Naive thymus-derived CD4-positive, alpha-beta T cell (primary cell): ENCODE measurements around the gene GALNT15. TPM values are rescaled to one million over a fixed set of nuclear protein-coding genes. Genes with fewer than 3 reads are reported as not detected.

Source experiments
- ATAC-seq: fragments of 150-1000 bp; cut with Tn5 transposase; 2 replicates; pipeline ENCODE4 v1.10.0; 2021; ENCODE audit warnings: mild to moderate bottlenecking, moderate library complexity
- CTCF ChIA-PET: fragments of 350-600 bp; sonication (Branson Sonifier 250); formaldehyde crosslinking; loops from one replicate; lab custom pipeline; 2021; ENCODE audit warnings: antibody characterized with exemption; lab: Charles Lee
- POLR2A ChIA-PET: fragments of 350-600 bp; sonication (Branson Sonifier 250); formaldehyde crosslinking; loops from one replicate; lab custom pipeline; 2021; ENCODE audit warnings: antibody characterized with exemption, inconsistent platforms; lab: Charles Lee
- DNase-seq, 9 donors: peaks; one replicate each; pipeline versions ENCODE4 v3.0.0 to v3.0.0-alpha.2; 2020 to 2022; ENCODE audit warnings: mixed read lengths in 1 of 9
- H3K27ac ChIP-seq: one replicate; pipeline ENCODE4 v1.7.0; 2013; ENCODE audit warnings: mild to moderate bottlenecking, low read depth, low read length, moderate library complexity
- H3K27me3 ChIP-seq, 2 donors: one replicate each; pipeline ENCODE4 v1.7.0; 2013; ENCODE audit warnings: low read length in 2 of 2, mild to moderate bottlenecking in 2 of 2, moderate library complexity in 2 of 2; ENCODE audit not compliant: control insufficient read depth in 2 of 2, insufficient read depth in 2 of 2
- H3K36me3 ChIP-seq, 3 experiments: 1 replicate in 2 of 3; 2 replicates in 1 of 3; pipeline ENCODE4 v1.7.0; 2013; ENCODE audit warnings: low read length in 3 of 3, mild to moderate bottlenecking in 3 of 3, moderate library complexity in 1 of 3; ENCODE audit not compliant: insufficient read depth in 3 of 3, control insufficient read depth in 2 of 3
- H3K4me1 ChIP-seq, 2 donors: one replicate each; pipeline ENCODE4 v1.7.0; 2013; ENCODE audit warnings: low read length in 2 of 2, mild to moderate bottlenecking in 2 of 2, moderate library complexity in 1 of 2; ENCODE audit not compliant: control insufficient read depth in 2 of 2, insufficient read depth in 2 of 2
- H3K4me3 ChIP-seq: 2 replicates; pipeline ENCODE4 v1.7.0; 2013; ENCODE audit warnings: mild to moderate bottlenecking, low read length
- H3K9me3 ChIP-seq, 3 experiments: 1 replicate in 2 of 3; 2 replicates in 1 of 3; pipeline ENCODE4 v1.7.0; 2013; ENCODE audit warnings: low read length in 3 of 3; ENCODE audit not compliant: control insufficient read depth in 2 of 3
- H3K27ac Mint-ChIP-seq, 9 donors: one replicate each; pipeline ENCODE4 v1.8.0; 2020 to 2022; ENCODE audit warnings: mixed read lengths in 9 of 9, mild to moderate bottlenecking in 8 of 9, moderate library complexity in 5 of 9, inconsistent platforms in 2 of 9
- H3K27me3 Mint-ChIP-seq, 5 donors: one replicate each; pipeline ENCODE4 v1.8.0; 2021 to 2022; ENCODE audit warnings: mixed read lengths in 5 of 5, mild to moderate bottlenecking in 1 of 5
- H3K36me3 Mint-ChIP-seq, 5 donors: one replicate each; pipeline ENCODE4 v1.8.0; 2020 to 2022; ENCODE audit warnings: mixed read lengths in 5 of 5, mild to moderate bottlenecking in 3 of 5, inconsistent platforms in 1 of 5
- H3K4me1 Mint-ChIP-seq, 7 donors: one replicate each; pipeline ENCODE4 v1.8.0; 2020 to 2022; ENCODE audit warnings: mixed read lengths in 7 of 7, mild to moderate bottlenecking in 3 of 7, inconsistent platforms in 1 of 7
- H3K4me3 Mint-ChIP-seq, 10 donors: one replicate each; pipeline ENCODE4 v1.8.0; 2020 to 2022; ENCODE audit warnings: mild to moderate bottlenecking in 10 of 10, mixed read lengths in 10 of 10, moderate library complexity in 6 of 10, inconsistent platforms in 2 of 10
- H3K9me3 Mint-ChIP-seq, 11 donors: one replicate each; pipeline ENCODE4 v1.8.0; 2020 to 2022; ENCODE audit warnings: mixed read lengths in 11 of 11, mild to moderate bottlenecking in 4 of 11, inconsistent platforms in 1 of 11, moderate library complexity in 1 of 11
- intact Hi-C, 2 donors: fragments of 100-400 bp; cut with micrococcal nuclease; formaldehyde crosslinking; loops; one replicate each; pipeline ENCODE4 v1.15.1; 2023
- polyA plus RNA-seq, 2 donors: library from polyadenylated mRNA; unstranded; fragments of 300-500 nt; fragmentation: Illumina TruSeq; gene quantifications; one replicate each; pipeline ENCODE4 v1.2.3, GENCODE V29; 2021
- total RNA-seq, 6 experiments: library from RNA in 5 of 6; stranded (reverse) in 5 of 6; gene quantifications; 1 replicate in 5 of 6; 2 replicates in 1 of 6; pipeline ENCODE4 v1.2.3 and lab custom pipeline; 2021 to 2026

GALNT15 gene
- total and polyA plus RNA-seq, 7 experiments from 2014 or later = 0.46 TPM; not detected in 6

DNA sequence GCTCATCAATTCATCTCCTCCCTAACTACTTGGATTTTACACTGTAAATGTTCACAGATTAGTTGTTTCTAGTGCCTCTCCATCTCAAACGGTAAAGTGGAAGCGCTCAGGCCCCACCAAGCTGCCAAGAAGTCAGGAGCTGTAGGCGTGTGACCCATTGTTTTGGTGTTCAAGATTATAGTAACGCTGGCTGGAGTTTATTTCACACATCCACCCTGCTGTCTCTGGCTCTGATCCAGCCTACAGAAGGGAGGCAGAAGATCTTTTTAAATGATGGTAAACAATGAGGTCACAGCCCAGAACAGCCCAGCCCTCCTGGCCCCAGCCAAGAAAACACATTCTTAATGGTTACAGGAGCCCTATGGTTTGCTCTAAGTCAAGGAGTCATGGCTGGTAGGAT is 25.7 kb upstream of the GALNT15 start:
- Mint-ChIP-seq H3K9me3 (peaks cover 0 to 25% (median 14%) of the 10 kb centered on the region in 11 donors), H3K36me3 (peaks cover 0 to 16% (median 5%) of the 10 kb centered on the region in 5 donors), H3K27me3 (peaks cover 0 to 18% (median 10%) of the 10 kb centered on the region in 5 donors), H3K27ac (no peak overlapping the region), H3K4me1 (peaks cover 0 to 6% (median 0%) of the 10 kb centered on the region in 7 donors), H3K4me3 (no peak overlapping the region)
- Histone ChIP-seq H3K9me3 (no peaks in the 10 kb centered on the region), H3K36me3 (no peaks in the 10 kb centered on the region), H3K27ac (no peak overlapping the region), H3K4me3 (no peak overlapping the region), H3K4me1 (no peaks in the 10 kb centered on the region), H3K27me3 (no peaks in the 10 kb centered on the region)
- ChIA-PET POLR2A (no interaction called here), CTCF (no interaction called here)
- intact Hi-C loops = no loop called here
- ATAC-seq (peak; percentile 38), DNase-seq (no peak)

DNA sequence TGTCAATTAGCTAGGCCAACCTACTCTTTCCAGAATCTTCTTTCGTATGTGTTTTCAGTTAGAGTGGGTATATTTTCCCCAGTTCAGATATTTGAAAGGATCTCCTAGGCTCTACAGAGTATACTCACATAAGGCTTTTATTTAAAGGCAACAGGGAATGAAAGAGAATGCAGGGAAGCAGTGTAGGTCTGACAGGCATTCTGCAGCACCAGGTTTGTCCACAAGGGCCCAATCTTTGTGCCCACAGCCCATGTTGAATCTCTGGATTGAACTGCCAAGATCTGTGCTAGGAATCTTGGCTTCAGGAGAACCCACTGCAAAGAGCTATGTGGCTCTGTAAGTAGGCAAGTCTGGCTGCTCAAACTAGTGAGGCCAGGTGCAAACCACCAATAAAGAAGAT is 24.2 kb upstream of the GALNT15 start:
- Histone ChIP-seq H3K36me3 (no peaks in the 10 kb centered on the region), H3K4me1 (no peaks in the 10 kb centered on the region), H3K27me3 (no peaks in the 10 kb centered on the region), H3K4me3 (no peak overlapping the region), H3K9me3 (no peaks in the 10 kb centered on the region), H3K27ac (no peak overlapping the region)
- Mint-ChIP-seq H3K4me1 (peaks cover 0 to 6% (median 0%) of the 10 kb centered on the region in 7 donors), H3K27me3 (peaks cover 4 to 24% (median 16%) of the 10 kb centered on the region in 5 donors), H3K4me3 (no peak overlapping the region), H3K9me3 (peaks cover 0 to 27% (median 11%) of the 10 kb centered on the region in 11 donors), H3K27ac (no peak overlapping the region), H3K36me3 (peaks cover 0 to 12% (median 5%) of the 10 kb centered on the region in 5 donors)
- DNase-seq (no peak), ATAC-seq (no peak)
- POLR2A ChIA-PET = no interaction called here
- intact Hi-C loops = no loop called here
- CTCF ChIA-PET = no interaction called here

DNA sequence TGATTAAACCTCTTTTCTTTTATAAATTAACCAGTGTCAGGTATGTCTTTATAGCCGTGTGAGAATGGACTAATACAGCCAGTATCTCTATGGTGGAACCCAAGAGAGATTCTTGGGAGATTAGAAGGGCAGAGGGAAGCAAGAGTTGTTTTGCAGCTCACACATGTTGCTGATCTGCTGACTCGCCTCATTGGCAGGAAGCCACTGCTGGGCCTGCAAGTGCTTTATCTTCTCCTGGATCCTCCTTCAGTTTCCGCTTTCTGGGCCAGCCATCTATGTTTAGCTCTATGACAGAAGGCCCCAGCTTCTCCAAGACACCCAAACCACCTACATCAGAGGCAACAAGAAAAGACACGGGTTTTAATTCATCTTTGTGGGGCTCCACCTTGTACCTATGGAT is 23.4 kb upstream of the GALNT15 start:
- Histone ChIP-seq H3K27me3 (no peaks in the 10 kb centered on the region), H3K4me1 (no peaks in the 10 kb centered on the region), H3K4me3 (no peak overlapping the region), H3K9me3 (no peaks in the 10 kb centered on the region), H3K27ac (no peak overlapping the region), H3K36me3 (no peaks in the 10 kb centered on the region)
- H3K27me3 Mint-ChIP-seq = peaks cover 7 to 24% (median 21%) of the 10 kb centered on the region in 5 donors
- CTCF ChIA-PET = no interaction called here
- H3K4me1 Mint-ChIP-seq = peaks cover 0 to 6% (median 0%) of the 10 kb centered on the region in 7 donors
- no peak overlapping the region for H3K27ac Mint-ChIP-seq
- intact Hi-C loops = no loop called here
- POLR2A ChIA-PET = no interaction called here
- peaks cover 0 to 12% (median 5%) of the 10 kb centered on the region in 5 donors for H3K36me3 Mint-ChIP-seq
- H3K9me3 Mint-ChIP-seq = peaks cover 3 to 32% (median 11%) of the 10 kb centered on the region in 11 donors
- peak; percentile 54 for ATAC-seq
- no peak overlapping the region for H3K4me3 Mint-ChIP-seq
- DNase-seq = no peak

DNA sequence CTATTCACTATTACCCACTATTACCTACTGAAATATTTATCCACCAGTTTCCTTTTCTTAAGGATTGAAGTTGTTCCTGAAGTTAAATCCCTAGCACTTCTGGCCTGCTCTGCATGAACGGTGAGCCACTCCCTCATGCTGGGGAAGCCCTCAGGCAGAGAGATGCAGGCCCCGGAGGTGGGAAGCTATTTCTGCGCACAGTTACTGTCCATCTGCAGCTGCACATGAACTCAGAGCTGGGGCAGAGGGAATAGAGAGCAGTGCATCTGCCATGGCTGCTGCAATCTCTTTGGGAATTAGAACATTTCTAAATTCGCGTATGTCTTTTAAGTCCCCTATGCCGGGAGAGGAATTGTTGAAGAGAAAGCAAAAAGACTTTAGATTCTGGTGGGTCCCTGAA is 6.3 kb upstream of the GALNT15 start:
- intact Hi-C loops = no loop called here
- Mint-ChIP-seq H3K27me3 (peaks cover 20 to 35% (median 27%) of the 10 kb centered on the region in 5 donors), H3K9me3 (peaks cover 0 to 17% (median 11%) of the 10 kb centered on the region in 11 donors), H3K36me3 (peaks cover 0 to 12% (median 8%) of the 10 kb centered on the region in 5 donors), H3K27ac (no peak overlapping the region), H3K4me3 (no peak overlapping the region), H3K4me1 (no peaks in the 10 kb centered on the region)
- Histone ChIP-seq H3K36me3 (no peaks in the 10 kb centered on the region), H3K27me3 (no peaks in the 10 kb centered on the region), H3K27ac (no peak overlapping the region), H3K9me3 (no peaks in the 10 kb centered on the region), H3K4me1 (no peaks in the 10 kb centered on the region), H3K4me3 (no peak overlapping the region)
- ChIA-PET POLR2A (interaction anchor here (0.5 kb wide), 1 partner anchor 921 kb away, joined by 3 read pairs; no protein-coding TSS in a partner anchor), CTCF (no interaction called here)
- DNase-seq (no peak), ATAC-seq (no peak)

DNA sequence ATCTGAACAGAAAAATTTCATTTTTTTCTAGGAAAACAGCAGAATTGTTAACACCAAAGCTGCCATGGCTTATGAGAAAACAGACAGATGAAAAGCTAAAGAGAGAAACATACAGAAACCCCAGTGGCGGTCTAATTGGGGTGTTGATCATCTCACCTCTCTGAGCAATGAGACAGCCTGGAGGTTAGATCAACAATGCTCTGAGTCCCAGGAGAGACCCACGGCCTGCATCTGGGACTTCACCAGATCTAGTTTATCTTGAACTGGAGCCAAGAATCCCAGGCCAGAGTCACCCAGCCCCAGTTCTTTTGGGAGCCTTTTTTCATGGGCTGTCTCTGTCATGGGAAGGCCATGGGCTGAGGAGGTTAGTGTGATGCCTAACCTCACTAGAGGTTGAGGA is 3.5 kb upstream of the GALNT15 start:
- H3K36me3 Mint-ChIP-seq = no peaks in the 10 kb centered on the region
- Histone ChIP-seq H3K36me3 (no peaks in the 10 kb centered on the region), H3K4me3 (no peak overlapping the region), H3K27me3 (no peaks in the 10 kb centered on the region), H3K9me3 (no peaks in the 10 kb centered on the region), H3K4me1 (no peaks in the 10 kb centered on the region), H3K27ac (no peak overlapping the region)
- H3K9me3 Mint-ChIP-seq = peaks cover 0 to 4% (median 0%) of the 10 kb centered on the region in 11 donors
- ChIA-PET POLR2A (no interaction called here), CTCF (no interaction called here)
- no peak overlapping the region for H3K27ac Mint-ChIP-seq
- H3K4me1 Mint-ChIP-seq = no peaks in the 10 kb centered on the region
- ATAC-seq (no peak), DNase-seq (no peak)
- H3K27me3 Mint-ChIP-seq = peaks cover 6 to 23% (median 15%) of the 10 kb centered on the region in 5 donors
- intact Hi-C loops = no loop called here
- H3K4me3 Mint-ChIP-seq = no peak overlapping the region

DNA sequence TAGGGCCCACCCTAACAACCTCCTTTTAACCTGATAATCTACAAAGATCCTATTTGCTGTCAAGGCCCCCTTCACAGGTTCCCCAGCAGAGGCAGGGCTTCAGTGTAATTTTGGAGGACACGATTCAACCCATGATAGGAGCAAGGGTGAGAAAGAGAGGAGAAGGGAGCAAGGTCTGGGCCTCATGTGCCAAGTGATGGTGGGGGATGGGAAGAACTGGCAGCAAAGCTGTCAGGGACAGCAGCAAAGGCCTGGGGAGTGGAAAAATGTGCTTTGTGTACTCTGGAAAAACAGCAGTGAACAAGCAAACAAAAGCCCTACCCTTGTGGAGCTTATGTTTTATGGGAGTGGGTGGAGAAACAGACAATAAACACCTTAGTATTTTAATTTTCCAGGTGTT is 2.7 kb upstream of the GALNT15 start:
- DNase-seq (no peak), ATAC-seq (no peak)
- Mint-ChIP-seq H3K36me3 (no peaks in the 10 kb centered on the region), H3K27me3 (peaks cover 2 to 23% (median 8%) of the 10 kb centered on the region in 5 donors), H3K4me3 (no peak overlapping the region), H3K27ac (peak overlapping the region in 1 of 9 donors; percentile 3), H3K4me1 (no peaks in the 10 kb centered on the region), H3K9me3 (peaks cover 0 to 4% (median 0%) of the 10 kb centered on the region in 11 donors)
- Histone ChIP-seq H3K9me3 (no peaks in the 10 kb centered on the region), H3K4me3 (no peak overlapping the region), H3K36me3 (no peaks in the 10 kb centered on the region), H3K27me3 (no peaks in the 10 kb centered on the region), H3K27ac (no peak overlapping the region), H3K4me1 (no peaks in the 10 kb centered on the region)
- CTCF ChIA-PET = no interaction called here
- POLR2A ChIA-PET = no interaction called here
- intact Hi-C loops = no loop called here
